C1 segment of cervical spinal cord (tissue), 14 donors: ENCODE data around the gene CLSTN1.
"Not testable (repeated sequence)": the region's sequence is repeated elsewhere in the genome, so short reads cannot be mapped to it uniquely, and the experiment has no call there.

Experiments
- DNase-seq, 14 donors: peaks; one replicate each; lab custom pipeline; 2025; lab: John Stamatoyannopoulos, UW

CLSTN1 gene

GRCh38 chr1:9798236-9799130 lies 25.3 kb downstream of the CLSTN1 start:
- DNase-seq: peak in 1 of 14 donors; percentile 52

- no peak for DNase-seq
Observed at GRCh38 chr1:9797049-9797448, 26.7 kb downstream of the CLSTN1 start.

GRCh38 chr1:9794081-9794480 lies 29.7 kb downstream of the CLSTN1 start:
- peak in 1 of 14 donors; percentile 40 for DNase-seq

- DNase-seq: peak in 2 of 14 donors; percentile 7 to 12
Observed at GRCh38 chr1:9793291-9793690, 30.5 kb downstream of the CLSTN1 start.

GRCh38 chr1:9792156-9793042 lies 31.4 kb downstream of the CLSTN1 start:
- DNase-seq: peak in 2 of 14 donors; percentile 18 to 74

GRCh38 chr1:9789700-9790099 lies 34.1 kb downstream of the CLSTN1 start:
- DNase-seq: not testable (repeated sequence)

- DNase-seq: no peak
Observed at GRCh38 chr1:9787702-9788101, 36.1 kb downstream of the CLSTN1 start.

GRCh38 chr1:9785406-9785805 lies 38.4 kb downstream of the CLSTN1 start:
- no peak for DNase-seq

GRCh38 chr1:9784508-9785133 lies 39.1 kb downstream of the CLSTN1 start:
- DNase-seq: peak in 1 of 14 donors; percentile 38

GRCh38 chr1:9782897-9783296 lies 40.9 kb downstream of the CLSTN1 start:
- DNase-seq: no peak

GRCh38 chr1:9782116-9782751 lies 41.5 kb downstream of the CLSTN1 start:
- DNase-seq: no peak

- DNase-seq: peak in 1 of 14 donors; percentile 92
Observed at GRCh38 chr1:9780554-9781110, 43.1 kb downstream of the CLSTN1 start.

- no peak for DNase-seq
Observed at GRCh38 chr1:9778905-9779304, 44.9 kb downstream of the CLSTN1 start.

- DNase-seq: no peak
Observed at GRCh38 chr1:9776685-9777084, 47.1 kb downstream of the CLSTN1 start.

GRCh38 chr1:9774712-9775679 lies 48.8 kb downstream of the CLSTN1 start:
- no peak for DNase-seq

- DNase-seq: no peak
Observed at GRCh38 chr1:9770298-9770697, 53.5 kb downstream of the CLSTN1 start.

- no peak for DNase-seq
Observed at GRCh38 chr1:9768983-9769382, 54.8 kb downstream of the CLSTN1 start.

- DNase-seq: no peak
Observed at GRCh38 chr1:9767964-9768668, 55.6 kb downstream of the CLSTN1 start.

- peak in 2 of 14 donors; percentile 38 to 43 for DNase-seq
Observed at GRCh38 chr1:9766759-9767442, 56.9 kb downstream of the CLSTN1 start.
